ENCODE measurements around the gene LYRM7. TPM values are rescaled to one million over a fixed set of nuclear protein-coding genes. Genes with fewer than 3 reads are reported as not detected.
"Not testable (repeated sequence)": the region's sequence is repeated elsewhere in the genome, so short reads cannot be mapped to it uniquely, and the experiment has no call there.

LYRM7 gene
- total RNA-seq, 1 donor from 2014 or later = 20.3 TPM

DNA sequence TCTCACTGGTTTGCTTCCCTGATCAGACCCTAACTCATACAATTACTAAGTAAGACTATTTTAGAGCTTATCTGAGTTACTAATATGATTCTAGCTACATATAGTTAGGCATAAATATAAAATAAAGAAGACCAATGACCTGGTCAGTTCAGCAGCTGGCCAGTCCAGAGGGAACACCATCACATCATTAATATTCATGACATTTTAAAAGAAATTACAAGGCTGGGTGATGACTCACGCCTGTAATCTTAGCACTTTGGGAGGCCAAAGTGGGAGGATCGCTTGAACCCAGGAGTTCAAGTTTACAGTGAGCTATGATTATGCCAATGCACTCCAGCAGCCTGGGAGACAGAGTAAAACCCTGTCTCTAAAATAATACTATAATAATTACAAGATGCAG is 56.2 kb downstream of the LYRM7 start:
- no peaks in the 10 kb centered on the region for H3K9me3 Mint-ChIP-seq
- no peak for DNase-seq (ENCODE audit: low spot score)
- no peak overlapping the region for H3K4me3 Mint-ChIP-seq (ENCODE audit: low read depth)
- intact Hi-C loops (cut with micrococcal nuclease) = no loop called here
- no peaks in the 10 kb centered on the region for H3K36me3 Mint-ChIP-seq (ENCODE audit: low read depth)
- H3K27ac Mint-ChIP-seq = no peak overlapping the region
- no peaks in the 10 kb centered on the region for H3K27me3 Mint-ChIP-seq (ENCODE audit: low read depth)
- H3K4me1 Mint-ChIP-seq (ENCODE audit: low read depth) = peaks cover 16% of the 10 kb centered on the region

DNA sequence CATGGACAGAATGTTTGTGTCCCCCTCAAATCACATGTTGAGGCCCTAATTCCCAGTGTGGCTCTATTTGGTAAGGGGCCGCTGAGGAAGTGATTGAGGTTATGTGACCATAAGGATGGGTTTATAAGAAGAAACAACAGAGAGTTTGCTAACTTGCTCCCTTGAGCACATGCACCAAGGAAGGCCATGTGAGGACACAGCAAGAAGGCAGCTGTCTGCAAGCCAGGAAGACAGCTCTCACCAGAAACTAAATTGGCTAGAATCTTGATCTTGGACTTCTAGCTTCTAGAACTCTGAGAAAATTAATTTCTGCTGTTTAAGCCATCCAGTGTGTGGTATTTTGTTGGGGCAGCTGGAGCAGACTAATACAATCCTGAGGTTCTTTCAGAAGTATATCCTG is 57.9 kb downstream of the LYRM7 start:
- Mint-ChIP-seq H3K4me1 (ENCODE audit: low read depth) (peaks cover 9% of the 10 kb centered on the region), H3K36me3 (ENCODE audit: low read depth) (no peaks in the 10 kb centered on the region), H3K4me3 (ENCODE audit: low read depth) (no peak overlapping the region), H3K27ac (no peak overlapping the region), H3K27me3 (ENCODE audit: low read depth) (no peaks in the 10 kb centered on the region), H3K9me3 (no peaks in the 10 kb centered on the region)
- DNase-seq (ENCODE audit: low spot score) = no peak
- intact Hi-C loops (cut with micrococcal nuclease) = no loop called here

DNA sequence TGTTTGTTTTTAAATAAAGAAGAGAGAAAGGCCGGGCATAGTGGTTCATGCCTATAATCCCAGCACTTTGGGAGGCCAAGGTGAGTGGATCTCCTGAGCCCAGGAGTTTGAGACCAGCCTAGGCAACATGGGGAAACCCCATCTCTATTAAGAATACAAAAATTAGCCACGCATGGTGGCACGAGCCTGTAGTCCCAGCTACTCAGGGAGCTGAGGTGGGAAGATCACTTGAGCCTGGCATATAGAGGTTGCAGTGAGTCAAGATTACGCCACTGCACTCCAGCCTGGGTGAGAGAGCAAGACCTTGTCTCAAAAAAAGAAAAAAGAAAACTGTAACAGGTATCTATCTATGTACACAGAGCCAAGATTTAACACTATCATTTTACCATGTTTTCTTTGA is 58.9 kb downstream of the LYRM7 start:
- H3K27me3 Mint-ChIP-seq (ENCODE audit: low read depth) = no peaks in the 10 kb centered on the region
- H3K4me3 Mint-ChIP-seq (ENCODE audit: low read depth) = no peak overlapping the region
- intact Hi-C loops (cut with micrococcal nuclease) = no loop called here
- no peak overlapping the region for H3K27ac Mint-ChIP-seq
- H3K9me3 Mint-ChIP-seq = no peaks in the 10 kb centered on the region
- DNase-seq (ENCODE audit: low spot score) = no peak
- peaks cover 9% of the 10 kb centered on the region for H3K4me1 Mint-ChIP-seq (ENCODE audit: low read depth)
- H3K36me3 Mint-ChIP-seq (ENCODE audit: low read depth) = no peaks in the 10 kb centered on the region

DNA sequence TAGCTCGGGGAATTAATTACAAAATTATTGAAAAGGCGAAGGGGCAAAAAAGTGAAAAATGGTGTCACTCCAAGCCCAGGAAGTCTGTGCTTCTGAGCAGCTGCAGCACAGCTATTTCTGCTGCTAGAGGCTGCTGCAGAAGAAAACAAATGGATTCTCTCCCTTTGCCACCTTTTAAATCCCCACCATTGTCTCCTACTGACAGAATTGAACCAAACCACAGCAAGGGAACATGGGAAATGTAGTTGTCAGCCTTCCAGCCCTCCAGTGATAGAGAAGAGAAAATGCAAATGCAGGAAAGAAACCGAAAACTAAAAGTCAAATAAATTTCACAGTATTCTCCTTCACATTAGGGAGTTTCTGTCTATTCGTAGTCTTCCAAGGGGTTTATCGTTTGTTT is 59.7 kb downstream of the LYRM7 start:
- Mint-ChIP-seq H3K27me3 (ENCODE audit: low read depth) (no peaks in the 10 kb centered on the region), H3K4me3 (ENCODE audit: low read depth) (no peak overlapping the region), H3K9me3 (no peaks in the 10 kb centered on the region), H3K4me1 (ENCODE audit: low read depth) (peaks cover 9% of the 10 kb centered on the region), H3K27ac (no peak overlapping the region), H3K36me3 (ENCODE audit: low read depth) (no peaks in the 10 kb centered on the region)
- no peak for DNase-seq (ENCODE audit: low spot score)
- intact Hi-C loops (cut with micrococcal nuclease) = no loop called here

DNA sequence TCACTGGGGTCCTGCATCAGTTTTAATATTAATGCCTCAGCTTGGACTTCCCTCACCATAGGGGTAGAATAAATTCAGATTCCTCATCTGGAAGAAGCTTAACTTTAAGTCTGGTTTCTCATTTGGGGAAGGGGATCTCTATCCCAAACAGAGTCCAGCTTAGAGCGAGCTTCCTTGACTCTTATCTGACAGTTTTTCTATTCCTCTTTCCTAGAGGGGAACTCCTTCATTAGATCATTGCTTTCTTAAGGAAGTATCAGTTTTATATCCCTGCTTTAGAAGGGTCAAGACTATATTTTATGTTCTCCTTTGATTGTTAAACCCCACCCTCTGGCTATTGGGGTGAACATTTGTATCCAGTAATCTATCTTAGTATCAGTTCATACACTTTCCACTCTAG is 68.9 kb downstream of the LYRM7 start:
- Mint-ChIP-seq H3K27me3 (ENCODE audit: low read depth) (no peaks in the 10 kb centered on the region), H3K36me3 (ENCODE audit: low read depth) (peaks cover 16% of the 10 kb centered on the region), H3K27ac (no peak overlapping the region), H3K4me1 (ENCODE audit: low read depth) (peaks cover 6% of the 10 kb centered on the region), H3K9me3 (peaks cover 1% of the 10 kb centered on the region), H3K4me3 (ENCODE audit: low read depth) (no peak overlapping the region)
- intact Hi-C loops (cut with micrococcal nuclease) = no loop called here
- no peak for DNase-seq (ENCODE audit: low spot score)

DNA sequence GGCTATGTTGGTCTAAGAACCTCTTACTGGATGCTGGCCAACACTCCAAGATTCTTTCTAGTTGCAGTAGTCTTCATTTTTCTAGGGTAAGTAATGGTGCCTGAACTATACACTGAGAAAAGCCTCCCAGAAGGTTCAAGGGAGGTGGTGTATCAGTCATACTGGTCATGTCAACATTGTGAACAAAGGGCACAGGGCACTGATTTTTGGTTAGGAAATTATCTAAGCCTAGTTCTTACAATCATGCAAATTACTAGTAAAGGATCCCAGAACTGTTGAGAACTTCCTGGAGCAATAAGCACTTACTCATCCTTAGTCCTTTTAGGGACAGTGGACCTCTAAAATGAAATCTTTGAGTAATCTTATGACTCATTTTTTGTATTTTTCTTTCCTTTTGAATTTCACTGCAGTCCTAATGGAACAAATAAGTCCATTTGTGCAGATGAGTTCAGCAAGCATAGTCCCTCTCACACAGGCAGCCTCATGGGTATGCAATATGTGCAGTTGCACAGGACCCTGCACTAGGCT is 72.0 kb downstream of the LYRM7 start:
- Mint-ChIP-seq H3K27ac (no peak overlapping the region), H3K4me1 (ENCODE audit: low read depth) (peaks cover 9% of the 10 kb centered on the region), H3K36me3 (ENCODE audit: low read depth) (peaks cover 34% of the 10 kb centered on the region), H3K27me3 (ENCODE audit: low read depth) (no peaks in the 10 kb centered on the region), H3K9me3 (peaks cover 14% of the 10 kb centered on the region), H3K4me3 (ENCODE audit: low read depth) (no peak overlapping the region)
- DNase-seq (ENCODE audit: low spot score) = no peak
- intact Hi-C loops (cut with micrococcal nuclease) = loop anchor here (1.0 kb wide), 1 partner anchor 12 kb away; no protein-coding TSS in a partner anchor

DNA sequence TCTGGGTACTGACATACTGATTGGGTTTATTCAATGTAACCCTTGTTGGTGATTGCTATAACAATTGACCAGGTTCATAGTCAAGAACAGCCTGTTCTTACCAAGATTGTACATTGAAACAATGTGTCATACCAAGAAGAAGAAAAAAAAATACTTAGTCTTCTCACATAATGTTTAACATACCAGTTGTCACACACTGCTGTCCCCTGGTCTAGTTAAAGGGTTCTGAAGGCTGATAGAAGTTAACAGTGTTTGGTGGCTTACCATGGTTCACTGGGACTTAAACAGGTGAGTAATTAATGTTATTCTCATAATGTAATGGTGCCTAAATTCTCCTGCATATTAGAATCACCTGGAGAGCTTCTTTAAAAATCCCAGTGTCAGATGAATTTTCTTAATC is 74.6 kb downstream of the LYRM7 start:
- intact Hi-C loops (cut with micrococcal nuclease) = no loop called here
- no peak for DNase-seq (ENCODE audit: low spot score)
- peaks cover 34% of the 10 kb centered on the region for H3K36me3 Mint-ChIP-seq (ENCODE audit: low read depth)
- no peak overlapping the region for H3K27ac Mint-ChIP-seq
- peaks cover 14% of the 10 kb centered on the region for H3K9me3 Mint-ChIP-seq
- H3K4me3 Mint-ChIP-seq (ENCODE audit: low read depth) = no peak overlapping the region
- no peaks in the 10 kb centered on the region for H3K27me3 Mint-ChIP-seq (ENCODE audit: low read depth)
- peaks cover 20% of the 10 kb centered on the region for H3K4me1 Mint-ChIP-seq (ENCODE audit: low read depth)

DNA sequence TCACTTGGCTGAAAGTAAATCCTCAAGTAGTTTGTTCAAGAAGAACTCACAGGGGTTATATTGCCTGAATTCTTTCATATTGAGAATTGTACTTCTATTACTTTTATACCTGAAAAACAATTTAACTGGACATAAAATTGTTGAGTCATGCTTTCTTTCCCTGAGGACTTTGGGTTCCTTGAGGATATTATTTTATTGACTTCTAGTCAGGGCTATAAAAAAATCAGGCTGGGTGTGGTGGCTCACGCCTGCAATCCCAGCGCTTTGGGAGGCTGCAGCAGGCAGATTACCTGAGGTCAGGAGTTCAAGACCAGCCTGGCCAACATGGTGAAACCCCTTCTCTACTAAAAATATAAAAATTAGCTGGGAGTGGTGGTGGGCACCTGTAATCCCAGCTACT is 75.2 kb downstream of the LYRM7 start:
- H3K27ac Mint-ChIP-seq = no peak overlapping the region
- no peak for DNase-seq (ENCODE audit: low spot score)
- no peak overlapping the region for H3K4me3 Mint-ChIP-seq (ENCODE audit: low read depth)
- H3K27me3 Mint-ChIP-seq (ENCODE audit: low read depth) = no peaks in the 10 kb centered on the region
- intact Hi-C loops (cut with micrococcal nuclease) = no loop called here
- H3K36me3 Mint-ChIP-seq (ENCODE audit: low read depth) = peaks cover 34% of the 10 kb centered on the region
- H3K9me3 Mint-ChIP-seq = peaks cover 14% of the 10 kb centered on the region
- peaks cover 25% of the 10 kb centered on the region for H3K4me1 Mint-ChIP-seq (ENCODE audit: low read depth)

DNA sequence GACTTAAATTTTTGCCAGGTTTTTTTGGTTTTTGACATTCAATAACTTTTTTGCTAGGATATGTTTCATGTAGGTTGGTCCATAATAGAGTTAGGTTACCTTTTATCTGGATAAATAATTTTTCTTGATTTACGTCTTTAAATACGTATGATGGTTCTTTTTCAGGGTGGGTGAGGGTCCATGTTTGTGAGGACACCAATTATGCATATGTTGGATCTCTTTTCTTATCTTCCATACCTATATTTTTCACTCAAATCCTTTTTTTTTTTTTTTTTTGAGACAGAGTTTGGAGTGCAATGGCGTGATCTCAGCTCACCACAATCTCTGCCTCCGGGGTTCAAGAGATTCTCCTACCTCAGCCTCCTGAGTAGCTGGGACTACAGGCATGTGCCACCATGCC is 75.8 kb downstream of the LYRM7 start:
- Mint-ChIP-seq H3K4me1 (ENCODE audit: low read depth) (peaks cover 29% of the 10 kb centered on the region), H3K27ac (no peak overlapping the region), H3K9me3 (peaks cover 14% of the 10 kb centered on the region), H3K4me3 (ENCODE audit: low read depth) (no peak overlapping the region), H3K36me3 (ENCODE audit: low read depth) (peaks cover 33% of the 10 kb centered on the region), H3K27me3 (ENCODE audit: low read depth) (no peaks in the 10 kb centered on the region)
- no peak for DNase-seq (ENCODE audit: low spot score)
- intact Hi-C loops (cut with micrococcal nuclease) = no loop called here

DNA sequence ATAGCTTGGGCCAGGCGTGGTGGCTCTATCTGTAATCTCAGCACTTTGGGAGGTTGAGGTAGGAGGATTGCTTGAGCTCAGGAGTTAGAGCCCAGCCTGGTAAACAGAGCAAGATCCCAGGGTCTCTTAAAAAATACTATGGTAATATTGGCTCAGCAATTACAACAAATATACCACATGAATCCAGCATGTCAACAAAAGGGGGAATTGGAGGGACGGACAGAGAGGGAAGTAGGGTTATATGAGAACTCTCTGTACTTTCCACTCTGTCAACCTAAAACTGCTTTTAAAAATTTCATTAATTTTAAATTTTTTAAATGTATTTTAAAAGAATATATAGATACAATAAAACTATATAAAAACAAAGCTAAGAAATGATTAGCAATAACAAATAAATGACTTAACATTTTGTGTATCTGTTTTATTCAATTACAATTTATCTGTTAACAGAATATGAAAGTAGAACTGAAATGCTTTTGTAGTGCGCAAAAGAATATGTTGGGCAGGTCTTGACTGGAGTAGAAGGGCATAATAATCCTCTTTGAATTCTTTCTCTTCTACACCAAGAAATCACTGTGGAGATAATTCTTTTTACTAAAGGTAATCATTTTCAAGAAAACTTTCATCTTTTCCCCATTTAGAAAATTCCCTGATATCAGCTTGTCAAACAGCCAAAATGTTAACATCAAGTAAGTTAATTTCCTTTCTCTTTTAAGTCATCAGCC is 80.2 kb downstream of the LYRM7 start:
- Mint-ChIP-seq H3K36me3 (ENCODE audit: low read depth) (peaks cover 10% of the 10 kb centered on the region), H3K4me1 (ENCODE audit: low read depth) (peaks cover 45% of the 10 kb centered on the region), H3K9me3 (peaks cover under 1% of the 10 kb centered on the region), H3K4me3 (ENCODE audit: low read depth) (peak overlapping the region; percentile 68), H3K27me3 (ENCODE audit: low read depth) (no peaks in the 10 kb centered on the region), H3K27ac (peak overlapping the region; percentile 99)
- intact Hi-C loops (cut with micrococcal nuclease) = loop anchor here (1.0 to 10.0 kb wide), 4 partner anchors 26 to 764 kb away; partner anchors contain the start of genes ACSL6 and RAPGEF6
- no peak for DNase-seq (ENCODE audit: low spot score)

DNA sequence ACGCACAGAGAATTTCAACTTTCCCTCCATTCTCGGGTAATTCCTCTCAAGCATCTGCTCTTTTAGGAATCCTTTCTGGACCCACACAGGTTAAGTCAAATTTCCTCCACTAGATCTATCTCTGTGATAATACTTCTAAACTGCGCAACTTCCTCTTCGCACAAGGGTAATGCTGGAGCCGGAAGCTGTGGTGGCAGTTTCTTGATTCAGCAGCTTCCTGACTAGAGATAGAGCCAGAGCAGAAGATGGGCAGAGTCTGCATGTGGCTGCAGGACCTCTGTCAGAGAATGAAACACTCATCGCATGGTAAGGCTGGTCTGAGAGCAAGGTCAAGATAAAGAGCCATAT is 82.1 kb downstream of the LYRM7 start:
- Mint-ChIP-seq H3K27me3 (ENCODE audit: low read depth) (no peaks in the 10 kb centered on the region), H3K4me3 (ENCODE audit: low read depth) (peak overlapping the region; percentile 90), H3K4me1 (ENCODE audit: low read depth) (peaks cover 59% of the 10 kb centered on the region), H3K36me3 (ENCODE audit: low read depth) (peaks cover 11% of the 10 kb centered on the region), H3K9me3 (no peaks in the 10 kb centered on the region), H3K27ac (peak overlapping the region; percentile 99)
- DNase-seq (ENCODE audit: low spot score) = peak; percentile 79
- intact Hi-C loops (cut with micrococcal nuclease) = loop anchor here (1.0 to 10.0 kb wide), 4 partner anchors 28 to 762 kb away; partner anchors contain the start of genes ACSL6 and RAPGEF6

DNA sequence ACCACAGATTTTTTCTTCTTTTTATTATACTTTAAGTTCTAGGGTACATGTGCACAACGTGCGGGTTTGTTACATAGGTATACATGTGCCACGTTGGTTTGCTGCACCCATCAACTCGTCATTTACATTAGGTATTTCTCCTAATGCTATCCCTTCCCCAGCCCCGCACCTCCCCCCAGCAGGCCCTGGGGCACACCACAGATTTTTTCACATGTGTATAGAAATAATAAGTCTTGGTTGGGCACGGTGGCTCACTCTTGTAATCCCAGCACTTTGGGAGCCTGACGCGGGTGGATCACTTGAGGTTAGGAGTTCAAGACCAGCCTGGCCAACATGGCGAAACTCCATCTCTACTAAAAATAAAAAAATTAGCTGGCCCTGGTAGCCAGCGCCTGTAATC is 83.3 kb downstream of the LYRM7 start:
- Mint-ChIP-seq H3K4me3 (ENCODE audit: low read depth) (peak overlapping the region; percentile 72), H3K27ac (peak overlapping the region; percentile 80), H3K4me1 (ENCODE audit: low read depth) (peaks cover 71% of the 10 kb centered on the region), H3K36me3 (ENCODE audit: low read depth) (peaks cover 15% of the 10 kb centered on the region)
- H3K9me3 Mint-ChIP-seq; H3K27me3 Mint-ChIP-seq (ENCODE audit: low read depth); DNase-seq (ENCODE audit: low spot score): not testable (repeated sequence)
- intact Hi-C loops (cut with micrococcal nuclease) = loop anchor here (1.0 to 10.0 kb wide), 5 partner anchors 11 to 761 kb away; partner anchors contain the start of genes ACSL6, HINT1 and RAPGEF6

DNA sequence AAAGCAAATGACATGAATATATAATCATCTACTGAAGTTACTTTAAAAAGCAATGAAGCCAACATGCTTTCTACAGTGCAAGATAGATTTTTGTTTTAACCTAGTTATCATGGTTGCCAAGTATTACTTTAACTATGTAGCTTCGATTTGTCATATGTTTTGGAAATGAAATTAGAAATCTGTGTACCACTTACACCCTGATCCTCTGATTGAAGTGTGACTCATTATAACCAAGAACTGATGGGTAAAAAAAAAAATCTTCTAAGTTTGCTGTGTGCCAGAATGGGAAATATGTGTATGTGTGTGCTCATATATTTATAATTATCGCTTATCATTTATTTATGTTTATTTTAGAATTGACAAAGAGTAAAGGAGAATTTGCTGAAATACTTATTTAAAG is 84.0 kb downstream of the LYRM7 start:
- intact Hi-C loops (cut with micrococcal nuclease) = loop anchor here (1.0 to 10.0 kb wide), 5 partner anchors 11 to 760 kb away; partner anchors contain the start of genes ACSL6, HINT1 and RAPGEF6
- H3K36me3 Mint-ChIP-seq (ENCODE audit: low read depth) = peaks cover 20% of the 10 kb centered on the region
- H3K27me3 Mint-ChIP-seq (ENCODE audit: low read depth) = no peaks in the 10 kb centered on the region
- H3K4me3 Mint-ChIP-seq (ENCODE audit: low read depth) = peak overlapping the region; percentile 72
- DNase-seq (ENCODE audit: low spot score) = no peak
- peak overlapping the region; percentile 80 for H3K27ac Mint-ChIP-seq
- no peaks in the 10 kb centered on the region for H3K9me3 Mint-ChIP-seq
- peaks cover 72% of the 10 kb centered on the region for H3K4me1 Mint-ChIP-seq (ENCODE audit: low read depth)

Measured in activated T-helper 2 cell treated with anti-CD3 and anti-CD28 coated beads, Interferon-gamma antibody, Interleukin-2, Interleukin-4, amounts not matched to agents 10 μg/mL and 5 μg/mL and 100 μg/mL, durations not matched to agents 14 hours and 24 hours and 36 hours (primary cell).